Osteocyte (in vitro differentiated cells): ENCODE measurements around the gene MKI67. TPM values are rescaled to one million over a fixed set of nuclear protein-coding genes. Genes with fewer than 3 reads are reported as not detected.
A peak's percentile ranks its signal among the peaks of the same experiment; 100 is the strongest.

Source experiments
- DNase-seq: peaks from one replicate; pipeline ENCODE4 v3.0.0; 2021; ENCODE audit warnings: mixed read lengths; ENCODE audit not compliant: unreplicated experiment; ENCODE audit errors: extremely low spot score
- H3K27ac Mint-ChIP-seq: one replicate; pipeline ENCODE4 v1.8.0; 2021; ENCODE audit warnings: mild to moderate bottlenecking, mixed read lengths; ENCODE audit not compliant: unreplicated experiment
- H3K27me3 Mint-ChIP-seq: one replicate; pipeline ENCODE4 v1.8.0; 2021; ENCODE audit warnings: mixed read lengths; ENCODE audit not compliant: unreplicated experiment
- H3K36me3 Mint-ChIP-seq: one replicate; pipeline ENCODE4 v1.8.0; 2021; ENCODE audit warnings: mixed read lengths; ENCODE audit not compliant: unreplicated experiment
- H3K4me1 Mint-ChIP-seq: one replicate; pipeline ENCODE4 v1.8.0; 2021; ENCODE audit warnings: mixed read lengths; ENCODE audit not compliant: unreplicated experiment
- H3K4me3 Mint-ChIP-seq: one replicate; pipeline ENCODE4 v1.8.0; 2021; ENCODE audit warnings: mild to moderate bottlenecking, moderate library complexity, mixed read lengths; ENCODE audit not compliant: unreplicated experiment
- H3K9me3 Mint-ChIP-seq: one replicate; pipeline ENCODE4 v1.8.0; 2021; ENCODE audit warnings: mixed read lengths; ENCODE audit not compliant: unreplicated experiment
- total RNA-seq: library from RNA; stranded (reverse); gene quantifications from 2 replicates; pipeline ENCODE4 v1.2.1, GENCODE V29; 2021
- TF ChIP-seq, protein P1 (sequence below): fragments of 200-600 bp; sonication (generic); IDR thresholded peaks from 2 replicates; pipeline ENCODE4 v1.5.0; 2021; ENCODE audit warnings: antibody characterized with exemption, mild to moderate bottlenecking, moderate library complexity

MKI67 gene
- total RNA-seq, 1 donor from 2014 or later, result 19.3 TPM

DNA sequence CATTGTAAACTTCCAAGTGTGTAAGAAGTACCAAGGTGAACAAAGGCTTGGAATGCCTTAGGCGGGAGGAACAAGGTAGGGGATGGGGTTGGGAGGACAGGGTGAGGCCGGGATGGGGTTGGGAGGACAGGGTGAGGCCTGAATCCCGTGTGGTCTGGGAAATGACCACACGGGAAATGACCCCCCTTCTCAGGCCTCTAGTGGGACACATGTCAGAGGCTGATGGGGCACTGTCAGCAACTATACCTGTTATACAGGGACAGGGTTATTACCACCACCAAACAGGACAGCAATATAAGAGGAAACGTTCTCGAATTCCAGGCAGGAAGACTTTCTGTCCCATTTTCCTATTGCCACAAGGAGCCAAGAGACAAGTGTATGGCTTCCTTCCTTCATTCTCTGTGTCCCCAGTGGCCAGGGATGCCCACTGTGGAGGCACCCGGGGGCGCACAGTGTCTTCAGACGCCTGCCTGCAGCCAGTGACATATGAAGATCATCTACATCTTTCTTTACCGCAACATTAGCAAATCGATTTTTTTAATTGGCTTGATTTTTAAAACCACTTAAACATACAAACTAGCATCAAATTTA, 1.3 kb downstream of the MKI67 start:
- Mint-ChIP-seq H3K27me3 (no peaks in the 10 kb centered on the region), H3K9me3 (no peaks in the 10 kb centered on the region), H3K27ac (peak overlapping the region; percentile 23), H3K4me3 (peak overlapping the region; percentile 88), H3K36me3 (no peaks in the 10 kb centered on the region), H3K4me1 (peaks cover 38% of the 10 kb centered on the region)
- TF ChIP-seq, protein P1, sequence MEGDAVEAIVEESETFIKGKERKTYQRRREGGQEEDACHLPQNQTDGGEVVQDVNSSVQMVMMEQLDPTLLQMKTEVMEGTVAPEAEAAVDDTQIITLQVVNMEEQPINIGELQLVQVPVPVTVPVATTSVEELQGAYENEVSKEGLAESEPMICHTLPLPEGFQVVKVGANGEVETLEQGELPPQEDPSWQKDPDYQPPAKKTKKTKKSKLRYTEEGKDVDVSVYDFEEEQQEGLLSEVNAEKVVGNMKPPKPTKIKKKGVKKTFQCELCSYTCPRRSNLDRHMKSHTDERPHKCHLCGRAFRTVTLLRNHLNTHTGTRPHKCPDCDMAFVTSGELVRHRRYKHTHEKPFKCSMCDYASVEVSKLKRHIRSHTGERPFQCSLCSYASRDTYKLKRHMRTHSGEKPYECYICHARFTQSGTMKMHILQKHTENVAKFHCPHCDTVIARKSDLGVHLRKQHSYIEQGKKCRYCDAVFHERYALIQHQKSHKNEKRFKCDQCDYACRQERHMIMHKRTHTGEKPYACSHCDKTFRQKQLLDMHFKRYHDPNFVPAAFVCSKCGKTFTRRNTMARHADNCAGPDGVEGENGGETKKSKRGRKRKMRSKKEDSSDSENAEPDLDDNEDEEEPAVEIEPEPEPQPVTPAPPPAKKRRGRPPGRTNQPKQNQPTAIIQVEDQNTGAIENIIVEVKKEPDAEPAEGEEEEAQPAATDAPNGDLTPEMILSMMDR, result no peak
- DNase-seq, result no peak

DNA sequence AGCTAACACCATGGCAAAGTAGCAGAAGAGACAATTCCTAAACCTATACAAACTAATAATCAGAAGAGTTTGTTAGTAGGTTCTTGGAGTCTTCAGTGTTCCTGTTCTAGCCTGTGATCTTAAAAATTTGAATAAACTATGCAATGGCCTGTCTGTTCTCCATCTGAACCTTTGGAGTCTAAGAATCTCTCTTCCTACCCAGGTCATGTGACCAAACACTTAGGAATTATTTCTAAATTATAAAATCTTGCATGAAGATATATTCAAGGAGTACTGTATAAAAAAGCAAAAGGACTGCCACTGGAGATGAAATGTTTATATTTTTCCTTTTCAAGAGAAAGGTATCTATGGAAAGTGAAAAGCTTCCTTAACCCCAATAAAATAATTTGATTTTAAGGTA, 2.4 kb downstream of the MKI67 start:
- Mint-ChIP-seq H3K27me3 (no peaks in the 10 kb centered on the region), H3K27ac (no peak overlapping the region), H3K9me3 (no peaks in the 10 kb centered on the region), H3K4me3 (peak overlapping the region; percentile 88), H3K4me1 (peaks cover 38% of the 10 kb centered on the region), H3K36me3 (no peaks in the 10 kb centered on the region)
- TF ChIP-seq, protein P1, result no peak
- DNase-seq, result no peak

GRCh38 chr10:128122931-128123330, 3.3 kb downstream of the MKI67 start:
- H3K27me3 Mint-ChIP-seq, result no peaks in the 10 kb centered on the region
- H3K36me3 Mint-ChIP-seq, result no peaks in the 10 kb centered on the region
- TF ChIP-seq, protein P1, result no peak
- no peak for DNase-seq
- H3K4me1 Mint-ChIP-seq, result peaks cover 38% of the 10 kb centered on the region
- H3K27ac Mint-ChIP-seq, result peak overlapping the region; percentile 14
- H3K9me3 Mint-ChIP-seq, result no peaks in the 10 kb centered on the region
- no peak overlapping the region for H3K4me3 Mint-ChIP-seq

DNA sequence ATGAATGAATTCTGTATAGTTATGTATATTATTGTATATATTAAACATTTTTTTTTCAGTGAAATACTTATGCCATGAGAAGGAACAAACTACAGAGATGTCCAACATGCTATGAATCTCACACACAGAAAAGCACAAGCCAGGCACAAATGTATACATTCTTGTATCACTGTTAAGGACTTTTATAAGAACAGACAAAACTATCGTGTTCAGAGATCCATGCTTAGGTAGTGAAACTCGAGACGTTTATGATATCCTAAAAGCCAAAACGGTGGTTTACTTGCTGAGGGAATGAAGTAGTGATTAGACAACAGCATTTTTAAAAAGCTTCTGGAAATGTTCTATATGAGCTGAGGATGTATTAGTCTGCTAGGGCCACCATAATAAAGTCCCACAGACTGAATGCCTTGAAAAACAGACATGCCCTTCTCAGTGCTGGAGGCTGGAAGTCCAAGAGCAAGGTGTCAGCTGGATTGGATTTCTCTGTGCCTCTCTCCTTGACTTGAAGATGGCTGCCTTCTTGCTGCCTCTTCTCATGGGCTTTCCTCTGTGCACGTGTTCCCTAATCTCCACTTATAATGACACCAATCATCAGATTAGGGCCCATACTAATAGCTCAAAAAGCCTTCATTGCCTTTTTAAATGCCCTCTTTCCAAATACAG, 4.3 kb downstream of the MKI67 start:
- H3K9me3 Mint-ChIP-seq, result no peaks in the 10 kb centered on the region
- no peak overlapping the region for H3K27ac Mint-ChIP-seq
- H3K4me1 Mint-ChIP-seq, result peaks cover 38% of the 10 kb centered on the region

More for the DNA sequence above, 4.3 kb downstream of the MKI67 start:
- H3K27me3 Mint-ChIP-seq, result no peaks in the 10 kb centered on the region
- no peaks in the 10 kb centered on the region for H3K36me3 Mint-ChIP-seq
- DNase-seq, result no peak
- TF ChIP-seq, protein P1, result no peak
- no peak overlapping the region for H3K4me3 Mint-ChIP-seq
